GM12878 (cell line): ENCODE data around the gene OR12D2. TPM values are rescaled to one million over a fixed set of nuclear protein-coding genes. Genes with fewer than 3 reads are reported as not detected.

ENCODE experiments used
- ATAC-seq: fragments of 200-7000 bp; cut with Tn5 transposase; 3 replicates; pipeline ENCODE4 v1.9.1; 2020; ENCODE audit warnings: mild to moderate bottlenecking, moderate library complexity
- BruUV-seq: library from RNA; stranded (reverse); fragments of 400-500 nt; replicated peaks from 2 replicates; lab custom pipeline; 2021; lab: Mats Ljungman, UMichigan
- CTCF ChIA-PET: fragments of 300-600 bp; sonication (Branson Sonifier 250); formaldehyde crosslinking; extraction: SDS; loops from one replicate; lab custom pipeline; 2021; ENCODE audit warnings: inconsistent platforms; lab: Yijun Ruan, JAX
- POLR2A ChIA-PET: fragments of 350-600 bp; formaldehyde crosslinking; extraction: SDS; loops from one replicate; lab custom pipeline; 2021; ENCODE audit warnings: inconsistent platforms; lab: Charles Lee
- RAD21 ChIA-PET: fragments of 300-600 bp; sonication (Branson Sonifier 250); formaldehyde crosslinking; loops from one replicate; lab custom pipeline; 2023; ENCODE audit warnings: antibody characterized with exemption; ENCODE audit not compliant: unreplicated experiment; lab: Charles Lee
- SMC1A ChIA-PET: fragments of 300-600 bp; sonication (Branson Sonifier 250); formaldehyde crosslinking; loops from one replicate; lab custom pipeline; 2023; ENCODE audit not compliant: unreplicated experiment, uncharacterized antibody; lab: Charles Lee
- DNase-seq: peaks from one replicate; pipeline ENCODE4 v3.0.0-alpha.2; 2011; ENCODE audit warnings: low read depth, low spot score
- FAIRE-seq: peaks from 3 replicates; lab custom pipeline; 2011; peaks lifted over from hg19 to GRCh38; lab: Jason Lieb, UNC
- H2AFZ ChIP-seq: 2 replicates; pipeline ENCODE4 v1.6.0; 2011; ENCODE audit warnings: low read depth, low read length, control low read depth; ENCODE audit not compliant: control insufficient read depth
- H3K27ac ChIP-seq: 2 replicates; pipeline ENCODE4 v1.5.1; 2011; ENCODE audit warnings: control low read depth; ENCODE audit not compliant: control insufficient read depth, insufficient read depth
- H3K27me3 ChIP-seq, 2 experiments: replicated peaks in 1 of 2; 2 replicates each; pipeline versions ENCODE4 v1.6.0 to v1.6.1; 2011; ENCODE audit warnings: low read length in 1 of 2; ENCODE audit not compliant: control insufficient read depth in 2 of 2, insufficient read depth in 2 of 2
- H3K36me3 ChIP-seq, 2 experiments: 2 replicates each; pipeline ENCODE4 v1.5.1; 2011; ENCODE audit warnings: low read length in 1 of 2; ENCODE audit not compliant: control insufficient read depth in 2 of 2, insufficient read depth in 2 of 2
- H3K4me1 ChIP-seq: 2 replicates; pipeline ENCODE4 v1.6.1; 2011; ENCODE audit warnings: mild to moderate bottlenecking, low read length, moderate library complexity, mixed read lengths; ENCODE audit not compliant: control insufficient read depth, insufficient read depth
- H3K4me2 ChIP-seq: 2 replicates; pipeline ENCODE4 v1.6.0; 2011; ENCODE audit warnings: control low read depth; ENCODE audit not compliant: control insufficient read depth, insufficient read depth
- H3K4me3 ChIP-seq: fragments of 200-600 bp; sonication (generic); 2 replicates; pipeline ENCODE4 v1.5.1; 2016
- H3K79me2 ChIP-seq: 2 replicates; pipeline ENCODE4 v1.6.0; 2011; ENCODE audit warnings: low read length; ENCODE audit not compliant: control insufficient read depth, insufficient read depth
- H3K9ac ChIP-seq: 2 replicates; pipeline ENCODE4 v1.8.0; 2011; ENCODE audit warnings: low read length, control low read depth, mixed read lengths; ENCODE audit not compliant: control insufficient read depth, insufficient read depth
- H3K9me3 ChIP-seq: replicated peaks from 3 replicates; pipeline ENCODE4 v1.5.1; 2011; ENCODE audit warnings: mild to moderate bottlenecking, low read length; ENCODE audit not compliant: control insufficient read depth, insufficient read depth
- H4K20me1 ChIP-seq: 2 replicates; pipeline ENCODE4 v1.6.0; 2011; ENCODE audit not compliant: control insufficient read depth, insufficient read depth
- GABPA ChIP-seq: IDR thresholded peaks from 2 replicates; pipeline ENCODE4 v1.6.1; 2014; ENCODE audit warnings: antibody characterized with exemption, low read depth, mild to moderate bottlenecking, inconsistent platforms
- HDAC2 ChIP-seq: fragments of 200-600 bp; sonication (generic); IDR thresholded peaks from 2 replicates; pipeline ENCODE4 v1.6.1; 2017
- JUND ChIP-seq: IDR thresholded peaks from 2 replicates; pipeline ENCODE4 v1.6.1; 2012; ENCODE audit warnings: low read depth, mild to moderate bottlenecking, low read length, improper control_type of control experiment, moderate library complexity
- KDM1A ChIP-seq: fragments of 200-600 bp; sonication (generic); IDR thresholded peaks from 2 replicates; pipeline ENCODE4 v1.6.1; 2016; ENCODE audit warnings: borderline replicate concordance
- WGBS: methylation state at CpG from one replicate; pipeline ENCODE4 v1.1.6; 2016; ENCODE audit warnings: low lambda C conversion rate; ENCODE audit not compliant: insufficient replicate concordance, insufficient coverage; ENCODE audit errors: missing lambda C conversion rate; 5-methylcytosine and 5-hydroxymethylcytosine counted together
- in situ Hi-C: fragments of 300-500 bp; cut with MboI; formaldehyde crosslinking; loops from 9 replicates; pipeline ENCODE4 v1.14.3; 2018; ENCODE audit warnings: mixed read lengths
- intact Hi-C: fragments of 100-400 bp; cut with micrococcal nuclease; formaldehyde crosslinking; loops from one replicate; pipeline ENCODE4 v1.14.2; 2022; ENCODE audit not compliant: unreplicated experiment
- polyA plus RNA-seq, 11 experiments: library from polyadenylated mRNA; depleted of rRNA in 4 of 11; unstranded in 6 of 11; stranded (reverse) in 5 of 11; fragments of >200 nt; fragmentation: Nextera tagmentation in 4 of 11; fragmentation: Illumina TruSeq in 1 of 11; extraction: Ambion mirVana in 4 of 11; extraction: Trizol in 1 of 11; gene quantifications; 1 replicate in 1 of 11; 2 replicates in 10 of 11; pipeline versions ENCODE4 v1.2.1 to v1.2.3, GENCODE V29; 2011 to 2016; ENCODE audit warnings: inconsistent platforms in 2 of 11, missing spikeins in 2 of 11, low read depth in 1 of 11
- total RNA-seq, 4 experiments: library from RNA; depleted of rRNA in 3 of 4; stranded (reverse); fragments of >200 nt in 3 of 4; fragmentation: Illumina TruSeq in 1 of 4; extraction: Trizol in 1 of 4; gene quantifications; 2 replicates each; pipeline versions ENCODE4 v1.2.1 to v1.2.3, GENCODE V29; 2013 to 2021
- TF ChIP-seq, protein P1 (sequence below): fragments of 450-650 bp; IDR thresholded peaks from 2 replicates; pipeline ENCODE4 v1.6.1; 2018; ENCODE audit warnings: mild to moderate bottlenecking, low read depth, moderate library complexity; ENCODE audit not compliant: partially characterized antibody
- TF ChIP-seq, protein P2 (sequence below): IDR thresholded peaks from 2 replicates; pipeline ENCODE4 v1.6.1; 2012; ENCODE audit warnings: mild to moderate bottlenecking, low read depth, low read length
- TF ChIP-seq, protein P3 (sequence below): fragments of 450-650 bp; IDR thresholded peaks from 2 replicates; pipeline ENCODE4 v1.6.1; 2014; ENCODE audit warnings: mild to moderate bottlenecking

OR12D2 gene
- total and polyA plus RNA-seq, 10 of the 15 experiments (the other 5 are each of a cell fraction or from before 2014, with no cell fraction given) = not detected

DNA sequence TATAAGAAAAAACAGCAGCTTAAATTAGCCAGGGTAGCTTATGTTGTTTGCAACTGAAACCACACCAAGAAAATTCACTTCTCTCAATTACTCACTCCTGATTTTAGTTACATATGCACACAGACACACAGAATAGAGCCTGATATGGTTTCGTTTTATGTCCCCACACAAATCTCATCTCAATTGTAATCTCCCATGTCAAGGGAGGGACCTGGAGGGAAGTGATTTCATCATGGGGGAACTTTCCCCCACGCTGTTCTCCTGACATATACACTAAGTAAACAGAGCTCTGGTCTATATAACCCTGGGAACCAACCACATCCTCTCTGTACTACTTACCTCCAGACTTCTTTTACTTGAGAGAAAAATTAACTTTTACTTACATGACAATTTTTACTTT lies 29.1 kb downstream of the OR12D2 start (continued):
- TF ChIP-seq, protein P1, sequence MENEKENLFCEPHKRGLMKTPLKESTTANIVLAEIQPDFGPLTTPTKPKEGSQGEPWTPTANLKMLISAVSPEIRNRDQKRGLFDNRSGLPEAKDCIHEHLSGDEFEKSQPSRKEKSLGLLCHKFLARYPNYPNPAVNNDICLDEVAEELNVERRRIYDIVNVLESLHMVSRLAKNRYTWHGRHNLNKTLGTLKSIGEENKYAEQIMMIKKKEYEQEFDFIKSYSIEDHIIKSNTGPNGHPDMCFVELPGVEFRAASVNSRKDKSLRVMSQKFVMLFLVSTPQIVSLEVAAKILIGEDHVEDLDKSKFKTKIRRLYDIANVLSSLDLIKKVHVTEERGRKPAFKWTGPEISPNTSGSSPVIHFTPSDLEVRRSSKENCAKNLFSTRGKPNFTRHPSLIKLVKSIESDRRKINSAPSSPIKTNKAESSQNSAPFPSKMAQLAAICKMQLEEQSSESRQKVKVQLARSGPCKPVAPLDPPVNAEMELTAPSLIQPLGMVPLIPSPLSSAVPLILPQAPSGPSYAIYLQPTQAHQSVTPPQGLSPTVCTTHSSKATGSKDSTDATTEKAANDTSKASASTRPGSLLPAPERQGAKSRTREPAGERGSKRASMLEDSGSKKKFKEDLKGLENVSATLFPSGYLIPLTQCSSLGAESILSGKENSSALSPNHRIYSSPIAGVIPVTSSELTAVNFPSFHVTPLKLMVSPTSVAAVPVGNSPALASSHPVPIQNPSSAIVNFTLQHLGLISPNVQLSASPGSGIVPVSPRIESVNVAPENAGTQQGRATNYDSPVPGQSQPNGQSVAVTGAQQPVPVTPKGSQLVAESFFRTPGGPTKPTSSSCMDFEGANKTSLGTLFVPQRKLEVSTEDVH = no peak
- TF ChIP-seq, protein P2, sequence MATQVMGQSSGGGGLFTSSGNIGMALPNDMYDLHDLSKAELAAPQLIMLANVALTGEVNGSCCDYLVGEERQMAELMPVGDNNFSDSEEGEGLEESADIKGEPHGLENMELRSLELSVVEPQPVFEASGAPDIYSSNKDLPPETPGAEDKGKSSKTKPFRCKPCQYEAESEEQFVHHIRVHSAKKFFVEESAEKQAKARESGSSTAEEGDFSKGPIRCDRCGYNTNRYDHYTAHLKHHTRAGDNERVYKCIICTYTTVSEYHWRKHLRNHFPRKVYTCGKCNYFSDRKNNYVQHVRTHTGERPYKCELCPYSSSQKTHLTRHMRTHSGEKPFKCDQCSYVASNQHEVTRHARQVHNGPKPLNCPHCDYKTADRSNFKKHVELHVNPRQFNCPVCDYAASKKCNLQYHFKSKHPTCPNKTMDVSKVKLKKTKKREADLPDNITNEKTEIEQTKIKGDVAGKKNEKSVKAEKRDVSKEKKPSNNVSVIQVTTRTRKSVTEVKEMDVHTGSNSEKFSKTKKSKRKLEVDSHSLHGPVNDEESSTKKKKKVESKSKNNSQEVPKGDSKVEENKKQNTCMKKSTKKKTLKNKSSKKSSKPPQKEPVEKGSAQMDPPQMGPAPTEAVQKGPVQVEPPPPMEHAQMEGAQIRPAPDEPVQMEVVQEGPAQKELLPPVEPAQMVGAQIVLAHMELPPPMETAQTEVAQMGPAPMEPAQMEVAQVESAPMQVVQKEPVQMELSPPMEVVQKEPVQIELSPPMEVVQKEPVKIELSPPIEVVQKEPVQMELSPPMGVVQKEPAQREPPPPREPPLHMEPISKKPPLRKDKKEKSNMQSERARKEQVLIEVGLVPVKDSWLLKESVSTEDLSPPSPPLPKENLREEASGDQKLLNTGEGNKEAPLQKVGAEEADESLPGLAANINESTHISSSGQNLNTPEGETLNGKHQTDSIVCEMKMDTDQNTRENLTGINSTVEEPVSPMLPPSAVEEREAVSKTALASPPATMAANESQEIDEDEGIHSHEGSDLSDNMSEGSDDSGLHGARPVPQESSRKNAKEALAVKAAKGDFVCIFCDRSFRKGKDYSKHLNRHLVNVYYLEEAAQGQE = no peak
- TF ChIP-seq JUND (no peak), HDAC2 (no peak), KDM1A (no peak), GABPA (no peak)

DNA sequence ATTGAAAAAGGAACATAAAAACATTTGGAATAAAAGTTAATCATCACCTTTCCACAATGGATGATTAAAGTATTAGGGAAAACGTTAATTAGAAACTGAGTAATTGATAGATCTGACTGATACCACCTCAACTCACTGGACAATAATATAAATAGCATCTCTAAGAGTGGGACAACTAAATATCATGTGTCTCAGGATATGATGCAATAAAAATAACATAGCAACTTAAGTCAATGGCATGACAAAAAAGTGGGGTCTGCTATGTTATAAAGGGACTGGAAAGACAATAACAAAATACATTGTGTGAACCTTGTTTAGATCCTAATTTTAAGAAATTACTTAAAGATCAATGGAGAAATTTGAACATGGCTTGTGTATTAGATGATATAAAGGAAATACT lies 29.6 kb downstream of the OR12D2 start:
- Histone ChIP-seq H3K4me2 (no peak overlapping the region), H3K9ac (no peak overlapping the region), H3K9me3 (no peaks in the 10 kb centered on the region), H2AFZ (no peak overlapping the region), H3K79me2 (no peaks in the 10 kb centered on the region), H3K4me3 (no peak overlapping the region), H3K4me1 (no peaks in the 10 kb centered on the region), H3K27ac (no peak overlapping the region), H4K20me1 (no peaks in the 10 kb centered on the region), H3K36me3 (no peaks in the 10 kb centered on the region), H3K27me3 (no peaks in the 10 kb centered on the region)
- TF ChIP-seq, protein P3, sequence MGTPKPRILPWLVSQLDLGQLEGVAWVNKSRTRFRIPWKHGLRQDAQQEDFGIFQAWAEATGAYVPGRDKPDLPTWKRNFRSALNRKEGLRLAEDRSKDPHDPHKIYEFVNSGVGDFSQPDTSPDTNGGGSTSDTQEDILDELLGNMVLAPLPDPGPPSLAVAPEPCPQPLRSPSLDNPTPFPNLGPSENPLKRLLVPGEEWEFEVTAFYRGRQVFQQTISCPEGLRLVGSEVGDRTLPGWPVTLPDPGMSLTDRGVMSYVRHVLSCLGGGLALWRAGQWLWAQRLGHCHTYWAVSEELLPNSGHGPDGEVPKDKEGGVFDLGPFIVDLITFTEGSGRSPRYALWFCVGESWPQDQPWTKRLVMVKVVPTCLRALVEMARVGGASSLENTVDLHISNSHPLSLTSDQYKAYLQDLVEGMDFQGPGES = no peak
- RAD21 ChIA-PET = no interaction called here
- in situ Hi-C loops (no loop called here), intact Hi-C loops (no loop called here)
- DNase-seq = no peak
- ATAC-seq = no peak
- POLR2A ChIA-PET = no interaction called here
- SMC1A ChIA-PET = interaction anchor here (1.1 kb wide), 1 partner anchor 48 kb away, joined by 3 read pairs; no protein-coding TSS in a partner anchor
- CTCF ChIA-PET = no interaction called here
- whole genome bisulfite sequencing = 6% methylated on average over 1 of the region's 1 CpG
- FAIRE-seq = no peak
- no TSS peak for BruUV-seq
